Glomerular visceral epithelial cell (primary cell): ENCODE measurements around the gene ZNF485.
"Not testable (repeated sequence)": the region's sequence is repeated elsewhere in the genome, so short reads cannot be mapped to it uniquely, and the experiment has no call there.

Experiments used
- DNase-seq: peaks from one replicate; pipeline ENCODE4 v3.0.0-alpha.2; 2016; ENCODE audit errors: extremely low spot score

Gene ZNF485

DNA sequence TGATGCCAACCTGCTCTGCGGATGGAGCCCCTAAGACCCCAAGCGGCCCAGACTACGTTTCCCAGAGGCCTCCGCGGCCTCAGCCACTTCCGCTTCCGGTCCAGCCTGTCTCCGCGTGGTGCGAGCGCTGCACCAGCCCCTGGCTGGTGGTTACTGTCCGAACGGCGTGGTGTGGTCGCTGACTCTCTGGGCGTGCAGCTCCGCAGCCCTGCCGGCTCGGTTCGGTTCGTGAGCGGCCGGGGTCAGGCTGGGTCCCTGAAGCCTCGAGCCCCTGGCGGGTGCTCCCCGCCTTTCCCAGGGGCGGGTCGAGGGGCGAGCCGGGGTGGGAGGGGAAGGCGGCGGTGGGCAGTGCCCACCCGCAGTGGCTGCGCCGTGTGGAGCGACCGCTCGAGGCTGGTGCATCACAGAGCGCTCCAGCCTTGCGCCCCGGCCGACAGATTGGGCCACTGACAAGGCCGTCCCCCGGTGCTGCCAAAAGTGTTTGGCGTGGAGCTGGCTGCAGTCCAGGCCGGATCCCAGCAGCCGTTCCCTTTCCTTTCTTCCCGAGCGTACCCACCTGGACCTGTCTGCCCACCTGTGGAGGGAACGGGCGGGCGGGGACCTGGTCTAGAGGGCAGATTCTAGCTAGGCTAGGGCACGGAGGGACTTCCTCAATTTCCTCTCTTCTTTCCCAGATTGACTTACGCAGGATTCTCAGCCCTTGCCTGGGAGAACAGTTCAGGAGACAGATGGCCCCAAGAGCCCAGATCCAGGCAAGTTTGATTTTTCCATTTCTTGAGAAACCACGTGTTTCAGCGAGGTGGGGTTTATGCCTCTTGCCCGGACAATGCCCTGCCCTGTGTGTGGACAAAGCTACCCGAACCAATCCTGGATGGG is at the start of gene ZNF485:
ZNF485 (plus strand) TSS at position 116 of the 876 bp plus-strand sequence; CDS start at position 729, 613 bp downstream.
- peak; percentile 63 for DNase-seq

DNA sequence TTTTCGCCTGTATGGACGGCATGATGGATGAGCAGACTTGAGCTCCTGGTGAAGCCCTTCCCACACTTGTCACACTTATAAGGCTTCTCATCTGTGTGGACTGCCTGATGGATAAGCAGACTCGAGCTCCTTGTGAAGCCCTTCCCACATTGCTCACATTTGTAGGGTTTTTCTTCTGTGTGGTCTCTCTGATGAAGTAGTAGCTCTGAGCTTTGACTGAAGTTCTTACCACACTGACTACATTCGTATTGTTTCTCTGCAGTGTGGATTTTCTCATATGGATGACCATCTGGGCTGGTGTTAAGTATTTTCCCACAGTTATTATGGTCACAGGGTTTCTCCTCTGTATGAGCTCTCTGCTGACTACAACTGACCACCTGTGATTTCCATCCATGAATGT is 49.0 kb upstream of the ZNF485 start:
- DNase-seq, result no peak

DNA sequence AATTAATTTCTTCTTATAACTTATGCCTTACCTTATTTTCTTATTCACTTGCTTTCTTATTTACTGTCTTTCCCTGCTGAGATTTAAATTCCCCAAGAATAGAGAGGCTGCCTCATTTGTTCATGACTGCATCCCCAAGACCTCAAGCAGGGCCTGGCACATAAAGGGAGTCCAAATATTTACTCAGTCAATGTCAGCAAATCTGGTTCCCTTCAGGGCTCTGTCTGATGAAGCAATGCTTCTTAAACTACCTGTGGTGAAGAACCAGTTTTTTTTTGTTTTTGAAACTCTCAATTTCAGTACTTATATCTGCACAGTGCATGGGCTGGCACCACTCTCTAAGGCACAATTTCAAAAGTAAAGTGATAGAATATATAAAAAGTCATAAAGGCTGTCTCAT is 36.6 kb upstream of the ZNF485 start:
- no peak for DNase-seq

DNA sequence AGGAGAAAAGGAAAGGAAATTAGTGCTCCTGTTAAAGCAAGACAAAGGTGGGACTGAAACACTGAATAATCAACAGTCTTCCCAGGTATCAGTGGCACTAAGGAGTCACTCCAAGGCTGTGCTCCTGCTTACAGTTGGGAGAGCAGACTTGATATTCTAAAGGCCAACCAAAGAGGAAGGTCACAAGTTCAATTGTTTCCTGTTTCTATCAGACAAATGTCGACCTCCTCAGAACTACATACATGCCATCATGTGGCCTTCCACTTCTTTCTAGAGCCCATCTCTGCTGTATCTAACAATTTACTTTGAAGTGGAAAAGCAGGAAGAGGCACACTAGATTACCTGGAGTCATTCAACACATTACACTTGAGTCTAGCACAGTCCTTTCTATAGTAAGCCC is 35.3 kb upstream of the ZNF485 start:
- DNase-seq, result no peak

DNA sequence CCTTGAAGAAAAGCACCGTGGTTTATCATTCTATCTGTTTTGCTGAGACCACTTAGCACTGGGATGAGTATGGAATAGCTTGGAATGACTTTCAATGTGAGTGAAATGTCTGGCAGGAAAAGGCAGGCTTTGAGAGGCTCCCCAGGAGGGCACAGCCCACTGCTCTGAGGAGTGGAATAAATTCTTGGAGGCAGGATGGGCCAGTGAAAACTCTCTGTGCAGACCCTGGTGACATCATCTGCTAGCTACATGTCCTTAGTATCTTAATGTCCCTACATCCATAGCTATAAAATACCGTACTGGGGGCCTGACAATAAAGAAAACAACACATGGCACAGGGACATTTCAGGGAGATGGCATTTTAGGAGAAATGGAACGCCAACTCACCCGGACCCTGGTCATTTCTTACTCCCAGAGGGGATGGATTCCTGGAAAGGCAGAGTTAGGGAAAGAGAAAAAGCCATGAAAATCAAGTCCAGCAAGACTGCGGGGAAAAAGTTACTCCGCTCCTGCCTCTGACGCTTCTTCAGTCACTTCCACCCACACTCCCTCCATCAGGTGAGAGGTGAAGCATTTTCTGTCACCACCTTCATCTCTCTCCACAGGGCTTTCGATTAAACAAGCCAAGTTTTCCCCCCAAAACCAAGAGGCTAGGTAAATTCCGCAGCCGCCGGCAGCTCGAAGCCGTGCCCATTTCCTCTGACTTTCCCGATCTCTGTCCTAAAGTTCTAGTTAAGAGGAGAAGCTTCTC is 32.8 kb upstream of the ZNF485 start:
- DNase-seq, result no peak

DNA sequence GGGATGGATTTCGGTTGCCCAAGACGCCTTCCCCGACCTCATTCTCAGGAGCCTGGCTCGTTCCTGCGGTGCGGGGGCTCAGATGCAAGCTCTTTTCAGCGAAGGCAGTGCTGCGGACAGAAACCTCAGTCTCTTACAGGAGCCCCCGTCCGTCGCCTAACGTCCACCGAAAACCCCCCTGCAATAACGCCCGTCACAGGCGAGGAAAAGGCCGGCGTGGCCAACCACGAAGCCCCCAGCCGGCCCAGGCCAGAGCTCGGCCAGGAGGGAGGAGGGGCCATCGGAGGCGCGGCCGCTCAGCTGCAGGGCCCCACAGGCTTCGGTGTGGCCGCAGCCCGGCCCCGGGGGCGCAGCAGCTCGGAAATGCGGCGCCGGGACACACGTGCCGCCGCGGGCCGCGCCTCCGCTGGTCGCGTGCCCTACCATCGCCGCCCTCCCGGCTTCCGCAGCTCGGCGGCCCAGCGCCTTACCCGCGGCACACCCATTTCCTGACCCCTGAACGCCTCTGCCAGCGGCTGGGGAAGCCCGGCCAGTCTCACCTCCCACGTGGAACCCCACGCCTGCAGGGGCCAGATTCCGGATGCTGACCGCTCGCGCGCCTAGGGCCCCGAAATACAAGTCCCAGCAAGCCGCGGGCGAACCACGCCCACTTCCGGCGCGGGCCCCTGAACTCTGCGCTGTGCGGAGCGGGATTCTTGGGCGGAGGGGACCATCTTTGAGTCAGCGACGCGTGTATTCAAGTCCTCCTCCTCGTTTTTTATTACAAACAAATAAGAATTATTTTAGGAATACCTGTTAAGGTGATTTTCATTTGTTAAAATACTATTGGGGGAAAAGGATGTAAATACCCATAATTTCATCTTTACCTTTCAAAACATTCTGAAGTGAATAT is 32.0 kb upstream of the ZNF485 start, which contains the start of gene ZNF239:
ZNF239 (minus strand) TSS at position 616 of the 892 bp plus-strand sequence. CDS start 16,537 bp downstream, outside the sequence.
- DNase-seq, result peak; percentile 79

DNA sequence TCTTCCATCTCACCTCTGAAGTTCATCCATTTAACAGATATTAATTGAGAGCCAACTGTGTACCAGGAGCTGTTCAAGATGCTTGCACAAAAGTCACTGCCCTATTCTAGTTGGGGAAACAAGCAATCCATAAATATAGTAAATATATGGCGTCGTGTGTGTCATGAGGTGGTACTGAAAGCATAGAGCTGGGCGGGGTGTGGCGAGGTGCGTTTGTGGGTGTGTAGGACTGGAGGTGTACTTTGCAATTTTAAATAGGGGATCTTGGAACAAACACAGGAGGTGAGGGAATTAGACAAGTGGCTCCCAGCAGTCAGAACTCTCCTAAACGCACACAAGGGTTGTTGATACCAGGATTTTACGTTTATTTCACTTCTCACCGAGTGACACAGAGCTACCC is 31.3 kb upstream of the ZNF485 start:
- DNase-seq, result no peak

DNA sequence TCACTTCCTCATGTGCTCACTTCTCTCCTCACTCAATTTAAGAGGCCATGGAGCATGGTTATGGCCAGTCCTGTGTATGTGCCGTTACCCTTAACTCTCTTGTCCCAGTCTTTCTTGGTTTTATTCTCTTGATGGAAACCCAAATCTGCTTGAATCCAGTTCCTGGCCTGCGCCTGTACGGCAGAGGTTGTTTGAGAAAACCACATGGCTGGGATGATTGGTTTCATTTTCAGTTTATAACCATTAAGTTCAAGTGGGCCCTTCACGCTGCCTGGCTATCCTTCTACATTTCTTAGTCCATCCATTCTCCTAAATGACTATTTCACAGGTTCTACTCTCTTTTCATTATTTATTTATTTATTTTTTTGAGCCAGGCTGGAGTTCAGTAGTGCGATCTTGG is 30.2 kb upstream of the ZNF485 start:
- no peak for DNase-seq

DNA sequence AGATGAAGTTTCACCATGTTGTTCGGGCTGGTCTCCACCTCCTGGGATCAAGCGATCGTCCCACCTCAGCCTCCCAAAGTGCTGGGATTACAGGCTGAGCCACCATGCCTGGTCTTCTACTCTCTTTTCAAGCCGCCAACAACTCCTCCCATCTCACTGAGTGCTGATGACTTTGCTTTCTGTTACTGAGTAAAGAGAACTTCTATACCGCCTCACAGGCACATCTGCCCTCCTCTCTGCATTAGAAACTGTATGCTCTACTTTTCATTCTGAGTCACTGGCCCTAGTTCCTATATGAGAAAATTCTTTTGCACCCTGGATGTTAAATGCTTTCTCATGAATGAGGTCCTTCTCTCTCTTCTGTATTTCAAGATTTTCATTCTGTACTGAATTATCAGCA is 29.7 kb upstream of the ZNF485 start:
- no peak for DNase-seq

DNA sequence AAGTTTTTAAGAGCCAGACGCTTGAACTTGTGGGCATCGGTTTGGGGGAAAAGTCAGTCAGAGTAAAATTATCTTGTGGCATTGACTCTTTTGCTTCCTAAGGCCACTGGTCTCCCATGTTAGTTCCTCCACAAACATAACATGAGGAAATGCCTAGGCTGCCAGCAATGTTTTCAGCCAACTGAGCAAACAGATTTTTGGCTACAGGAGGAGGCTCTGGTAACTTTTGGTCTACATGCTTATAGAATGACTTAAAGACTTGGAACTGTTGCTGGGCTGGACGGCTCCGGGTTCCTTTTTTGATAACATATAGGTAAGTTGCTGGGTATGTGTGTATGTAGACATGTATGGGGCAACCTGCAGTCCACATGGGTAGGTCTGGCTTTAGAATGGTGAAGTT is 22.2 kb upstream of the ZNF485 start:
- no peak for DNase-seq

DNA sequence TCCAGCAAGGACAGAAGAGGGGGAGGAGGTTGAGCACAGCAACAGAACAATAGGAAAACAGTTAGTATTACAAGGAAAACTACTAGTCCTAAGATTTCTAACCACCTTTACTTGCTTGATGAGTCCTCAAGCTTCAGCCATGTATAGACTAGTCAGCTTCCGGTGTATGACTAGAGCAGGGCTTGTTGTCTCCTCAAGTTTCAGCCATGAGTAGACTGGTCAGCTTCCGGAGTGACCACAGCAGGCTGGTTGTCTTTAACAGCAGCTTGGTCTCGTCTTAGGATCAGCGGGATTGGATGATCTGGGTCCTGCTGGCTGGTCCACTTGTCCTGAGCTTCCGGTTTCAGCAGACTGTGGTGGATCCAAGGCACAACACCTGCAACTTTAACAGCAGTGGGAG is 21.2 kb upstream of the ZNF485 start:
- DNase-seq, result no peak

DNA sequence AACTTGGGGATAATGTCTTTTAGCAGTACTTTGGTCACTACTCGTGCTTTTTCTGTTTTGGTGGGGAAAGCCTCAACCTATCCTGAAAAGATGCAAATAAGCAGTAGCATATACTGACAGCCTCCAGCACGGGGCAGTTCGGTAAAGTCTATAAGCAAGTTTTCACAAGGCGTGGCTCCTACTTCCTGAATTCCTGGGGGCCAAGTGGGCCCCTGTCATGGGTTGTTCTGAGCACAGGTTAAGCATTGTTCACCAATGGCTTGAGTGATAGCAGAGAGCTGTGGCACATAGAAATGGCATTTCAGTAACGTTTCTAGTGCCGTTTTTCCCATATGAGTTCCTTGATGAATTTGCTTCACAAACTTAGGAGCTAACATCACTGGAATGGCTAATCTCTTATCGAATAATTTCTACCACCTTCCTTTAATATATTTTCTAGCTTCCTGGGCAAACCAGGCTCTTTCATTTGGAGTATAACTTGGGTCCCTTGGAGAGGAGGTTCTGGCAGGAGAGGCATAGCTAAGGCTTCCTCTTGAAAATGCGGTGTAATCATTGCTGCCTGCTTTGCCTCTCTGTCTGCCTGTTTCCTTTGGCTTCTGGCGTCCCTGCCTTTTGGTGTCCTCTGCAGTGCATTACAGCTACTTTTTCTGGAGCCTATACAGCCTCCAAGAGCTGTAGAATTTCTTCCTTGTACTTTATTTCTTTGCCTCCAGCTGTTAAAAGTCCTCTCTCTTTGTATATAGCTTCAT is 20.1 kb upstream of the ZNF485 start:
- DNase-seq, result no peak

DNA sequence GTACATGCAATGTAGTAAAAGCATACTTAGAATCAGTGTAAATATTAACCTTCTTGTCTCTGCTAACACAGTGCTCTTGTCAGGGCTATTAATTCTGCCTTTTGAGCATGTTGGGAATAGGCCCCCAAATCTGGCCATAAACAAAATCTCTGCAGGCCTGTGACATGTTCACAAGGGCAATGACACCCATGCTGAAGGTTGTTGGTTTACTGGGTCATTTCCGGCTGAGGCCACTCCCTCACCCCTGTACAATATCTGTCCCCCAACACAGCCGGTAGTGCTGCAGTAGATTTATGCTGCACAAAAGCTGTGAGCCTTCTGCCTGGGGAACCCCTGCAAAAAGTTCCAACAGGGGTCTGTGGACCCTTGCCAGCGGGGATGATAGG is 19.5 kb upstream of the ZNF485 start:
- DNase-seq, result not testable (repeated sequence)

DNA sequence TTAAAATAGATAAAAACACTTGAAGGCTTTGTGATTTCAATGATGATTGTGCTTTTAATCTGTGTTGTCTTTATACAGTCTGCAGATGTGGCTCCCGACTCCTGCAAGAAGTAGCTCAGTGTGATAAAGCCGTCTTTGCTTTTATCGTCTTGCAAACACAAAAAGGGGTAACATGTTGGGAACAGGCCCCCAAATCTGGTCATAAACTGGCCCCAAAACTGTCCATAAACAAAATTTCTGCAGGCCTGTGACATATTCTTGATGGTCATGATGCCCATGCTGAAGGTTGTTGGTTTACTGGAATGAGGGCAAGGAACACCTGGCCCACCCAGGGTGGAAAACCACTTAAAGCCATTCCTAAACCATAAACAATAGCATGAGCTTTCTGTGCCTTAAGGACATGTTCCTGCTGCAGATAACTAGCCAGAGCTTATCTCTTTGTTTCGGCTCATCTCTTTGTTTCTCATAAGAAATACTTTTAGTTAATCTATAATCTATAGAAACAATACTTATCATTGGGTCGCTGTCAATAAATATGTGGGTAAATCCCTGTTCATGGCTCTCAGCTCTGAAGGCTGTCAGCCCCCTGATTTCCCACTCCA is 14.8 kb upstream of the ZNF485 start:
- no peak for DNase-seq

DNA sequence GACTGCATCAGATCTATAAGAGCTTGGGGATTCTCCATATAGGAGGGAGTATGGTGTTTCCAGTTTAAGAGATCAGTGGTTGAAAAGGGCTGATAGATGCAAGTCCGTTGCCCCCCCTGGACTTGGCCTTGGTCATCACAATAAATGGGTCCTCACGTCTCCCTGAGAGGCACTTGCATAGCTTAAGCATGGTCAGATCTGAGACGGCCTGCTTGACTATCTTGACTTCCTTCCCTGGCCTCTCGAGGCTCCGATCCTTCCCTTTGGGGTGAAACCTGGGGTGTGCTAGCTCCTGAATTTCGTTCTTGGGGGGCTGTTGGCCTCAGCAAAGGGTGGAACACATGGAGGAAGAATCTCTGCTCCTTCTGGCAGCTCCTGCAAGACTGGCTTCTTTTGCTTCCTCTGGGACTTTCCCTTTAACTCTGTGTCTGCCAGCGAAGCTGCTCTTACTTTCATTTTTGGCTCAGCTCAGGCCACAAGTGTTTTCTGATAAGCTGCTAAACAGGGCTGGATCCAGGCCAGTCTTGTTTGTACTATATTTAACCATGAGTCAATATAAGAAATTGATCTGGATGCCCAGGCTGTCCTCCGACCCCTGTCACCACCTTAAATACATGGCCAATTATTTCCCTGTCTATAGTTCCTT is 11.2 kb upstream of the ZNF485 start:
- DNase-seq, result peak; percentile 31

DNA sequence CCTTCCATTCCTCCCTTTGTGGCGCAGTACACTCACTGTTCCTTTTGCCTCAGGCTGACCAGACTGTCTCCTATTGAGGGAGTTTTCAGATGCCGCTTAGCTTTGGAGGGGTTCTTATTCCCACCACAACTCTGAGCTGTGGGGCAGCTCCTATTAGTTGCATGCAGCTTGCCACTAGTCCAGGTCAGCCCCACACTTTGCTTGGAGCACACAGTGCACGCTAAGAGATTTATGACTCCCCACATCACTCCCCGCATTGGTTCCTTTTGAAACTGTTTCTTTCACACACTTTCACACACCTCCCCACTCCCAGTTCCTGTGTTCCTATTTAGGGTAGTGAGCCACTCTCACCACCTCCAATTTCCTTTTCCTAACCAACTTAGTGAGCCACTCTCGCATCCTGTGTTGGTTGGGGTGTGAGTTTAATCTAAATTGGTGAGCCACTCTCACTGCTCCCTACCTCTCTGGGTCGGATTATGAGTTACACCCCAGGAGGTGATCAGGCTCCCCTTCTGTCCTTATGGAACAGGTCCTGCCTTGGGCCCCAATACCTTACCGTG is 10.4 kb upstream of the ZNF485 start:
- no peak for DNase-seq

DNA sequence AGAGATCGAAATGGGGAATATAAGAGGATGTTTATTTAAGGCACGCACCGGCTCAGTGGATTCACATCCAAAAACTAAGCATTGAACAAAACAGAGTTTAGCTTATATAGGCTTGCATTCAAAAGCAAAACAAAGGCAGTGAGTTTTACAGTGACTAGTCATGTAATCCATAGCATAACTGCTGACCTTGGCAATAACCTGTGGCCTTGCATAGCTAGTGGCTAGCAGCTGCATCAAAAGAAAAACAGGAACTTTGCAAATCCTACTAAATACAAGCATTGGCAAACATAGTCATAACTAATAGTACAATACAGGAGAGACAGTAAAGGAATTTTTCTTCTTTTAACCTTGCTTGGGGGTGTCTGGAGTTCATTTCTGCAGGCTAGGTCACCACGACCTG is 9.7 kb upstream of the ZNF485 start:
- no peak for DNase-seq

DNA sequence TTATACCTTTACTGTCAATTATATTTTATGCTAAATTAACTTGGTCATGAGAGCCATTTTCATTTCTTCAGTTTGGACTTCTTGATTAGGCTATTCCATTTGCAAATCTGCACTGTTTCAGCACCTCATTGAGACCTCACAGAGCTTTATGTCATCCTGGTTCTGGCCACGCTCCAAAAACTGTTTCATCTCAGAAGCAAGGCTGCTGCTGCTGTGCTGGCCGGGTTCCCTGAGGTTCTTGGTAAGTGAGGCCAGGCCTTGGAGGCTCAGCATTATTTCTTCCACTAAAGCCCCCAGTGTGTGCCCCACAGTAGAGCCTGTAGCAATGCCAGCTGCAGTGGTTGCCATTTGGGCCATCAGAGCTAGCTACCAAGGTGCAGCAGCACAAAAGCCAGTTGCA is 7.8 kb upstream of the ZNF485 start:
- DNase-seq, result no peak

DNA sequence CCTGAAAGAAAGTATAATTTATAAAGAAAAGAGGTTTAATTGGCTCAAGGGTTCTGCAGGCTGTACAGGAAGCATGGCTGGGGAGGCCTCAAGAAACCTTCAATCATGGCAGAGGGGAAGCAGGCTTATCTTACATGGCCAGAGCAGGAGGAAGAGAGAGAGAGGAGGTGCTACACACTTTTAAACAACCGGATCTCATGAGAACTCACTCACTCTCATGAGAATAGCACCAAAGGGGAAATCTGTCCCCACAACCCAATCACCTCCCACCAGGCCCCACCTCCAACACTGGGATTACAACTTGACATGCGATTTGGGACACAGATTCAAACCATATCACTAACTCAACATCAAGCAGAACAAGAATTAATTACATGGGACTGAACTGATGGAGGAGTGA is 6.9 kb upstream of the ZNF485 start:
- DNase-seq, result no peak

DNA sequence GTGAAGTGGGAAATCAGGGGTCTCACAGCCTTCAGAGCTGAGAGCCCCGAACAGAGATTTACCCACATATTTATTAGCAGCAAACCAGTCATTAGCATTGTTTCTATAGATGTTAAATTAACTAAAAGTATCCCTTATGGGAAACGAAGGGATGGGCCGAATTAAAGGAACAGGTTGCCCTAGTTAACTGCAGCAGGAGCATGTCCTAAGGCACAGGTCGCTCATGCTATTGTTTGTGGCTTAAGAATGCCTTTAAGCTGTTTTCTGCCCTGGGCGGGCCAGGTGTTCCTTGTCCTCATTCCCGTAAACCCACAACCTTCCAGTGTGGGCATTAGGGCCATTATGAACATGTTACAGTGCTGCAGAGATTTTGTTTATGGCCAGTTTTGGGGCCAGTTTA is 4.7 kb upstream of the ZNF485 start:
- DNase-seq, result not testable (repeated sequence)
